ENCODE data around the gene KIF1B.

Gene KIF1B

DNA sequence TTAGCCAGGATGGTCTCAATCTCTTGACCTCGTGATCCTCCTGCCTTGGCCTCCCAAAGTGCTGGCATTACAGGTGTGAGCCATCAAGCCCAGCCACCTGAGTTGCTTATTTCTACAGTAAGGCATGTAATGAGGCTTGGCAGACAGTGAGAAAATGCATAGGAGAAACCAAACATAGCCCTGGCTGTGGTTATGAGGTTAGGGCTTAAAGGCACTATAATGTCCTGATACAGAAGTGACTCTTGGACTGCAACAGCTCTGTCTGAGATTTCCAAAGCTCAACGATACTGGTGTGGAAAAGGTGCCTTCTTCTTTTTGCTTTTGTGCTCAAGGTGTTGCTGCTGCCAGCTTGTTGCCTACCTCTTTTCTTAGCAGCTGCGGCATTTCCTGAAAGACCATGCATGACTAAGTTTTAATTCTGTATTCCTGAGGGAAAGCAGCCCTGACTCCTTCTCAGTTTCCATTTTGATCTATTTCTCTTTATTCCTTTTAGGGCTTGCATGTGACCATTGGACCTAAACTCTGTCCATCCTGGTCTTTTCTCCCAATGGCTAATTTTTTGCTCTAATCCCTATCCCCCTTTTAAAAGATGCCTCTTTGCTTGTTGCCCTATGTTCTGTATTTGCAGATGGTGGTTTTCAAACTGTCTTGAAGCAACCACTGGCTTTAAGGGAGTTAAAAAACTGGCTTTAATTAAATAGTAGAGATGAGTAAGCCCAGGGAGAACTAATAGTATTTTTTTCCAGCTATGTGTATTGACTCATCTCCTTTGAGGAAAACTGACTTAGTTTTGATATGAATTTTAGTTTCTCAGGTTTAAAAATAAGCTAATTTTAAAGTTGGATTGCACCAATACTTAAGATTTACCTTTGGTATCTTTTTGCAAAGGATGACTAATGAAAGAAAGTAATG, 70.3 kb downstream of the KIF1B start:
- no peak for DNase-seq

- DNase-seq = peak in 2 of 58 donors; percentile 2 to 30
These were observed 73.1 kb downstream of the KIF1B start for GRCh38 chr1:10283318-10283984.

- DNase-seq = no peak
These were observed 75.9 kb downstream of the KIF1B start for GRCh38 chr1:10286244-10286643.

GRCh38 chr1:10287023-10287645, 76.8 kb downstream of the KIF1B start:
- DNase-seq = no peak

DNA sequence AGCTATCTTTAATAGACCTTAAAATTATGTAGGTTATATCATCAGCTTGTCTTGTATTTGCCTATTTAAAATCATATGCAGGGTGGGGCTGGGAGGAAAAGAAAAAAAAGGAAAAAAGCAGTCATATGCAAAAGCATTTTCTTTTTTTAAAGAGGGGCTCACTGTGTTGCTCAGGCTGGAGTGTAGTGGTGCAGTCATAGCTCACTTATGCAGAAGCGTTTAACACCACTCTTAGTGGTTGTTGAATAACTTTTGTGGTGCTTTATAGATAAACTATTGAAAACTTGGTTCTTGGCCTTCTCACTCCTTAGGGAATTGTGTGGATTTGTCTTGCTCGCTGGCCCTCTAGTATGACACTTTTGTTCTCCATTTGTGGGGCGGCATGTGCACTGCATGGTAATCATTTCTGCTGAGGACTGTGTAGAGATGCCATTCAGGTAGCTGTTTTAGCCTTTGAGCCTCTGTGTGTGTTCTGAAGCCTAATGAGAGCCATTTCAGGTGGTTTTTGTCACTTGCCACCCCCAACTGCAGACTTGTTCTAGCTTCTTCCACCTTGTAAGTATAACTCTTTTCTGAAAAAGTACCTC, 77.8 kb downstream of the KIF1B start:
- DNase-seq = peak in 3 of 58 donors; percentile 16 to 23 (median 17)

GRCh38 chr1:10291705-10292104, 81.3 kb downstream of the KIF1B start:
- no peak for DNase-seq

DNA sequence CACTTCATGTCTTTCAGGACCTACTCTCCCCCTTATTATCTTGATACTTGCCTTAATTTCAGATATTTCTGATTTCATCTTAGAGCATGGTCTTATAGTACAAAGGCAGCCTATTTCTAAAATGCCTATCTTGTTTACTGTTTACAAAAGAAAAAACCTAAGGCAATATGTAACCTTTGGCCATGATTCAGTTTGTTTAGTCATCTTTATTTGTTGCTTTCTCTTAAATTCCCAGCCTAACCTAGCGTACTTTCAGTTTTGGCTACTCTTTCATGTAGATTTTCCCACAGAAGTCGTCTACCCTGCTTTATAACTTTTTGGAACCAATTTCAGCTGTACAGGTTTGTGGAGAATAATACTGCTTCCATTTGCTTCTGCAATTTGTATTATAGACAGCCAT, 81.8 kb downstream of the KIF1B start:
- no peak for DNase-seq

DNA sequence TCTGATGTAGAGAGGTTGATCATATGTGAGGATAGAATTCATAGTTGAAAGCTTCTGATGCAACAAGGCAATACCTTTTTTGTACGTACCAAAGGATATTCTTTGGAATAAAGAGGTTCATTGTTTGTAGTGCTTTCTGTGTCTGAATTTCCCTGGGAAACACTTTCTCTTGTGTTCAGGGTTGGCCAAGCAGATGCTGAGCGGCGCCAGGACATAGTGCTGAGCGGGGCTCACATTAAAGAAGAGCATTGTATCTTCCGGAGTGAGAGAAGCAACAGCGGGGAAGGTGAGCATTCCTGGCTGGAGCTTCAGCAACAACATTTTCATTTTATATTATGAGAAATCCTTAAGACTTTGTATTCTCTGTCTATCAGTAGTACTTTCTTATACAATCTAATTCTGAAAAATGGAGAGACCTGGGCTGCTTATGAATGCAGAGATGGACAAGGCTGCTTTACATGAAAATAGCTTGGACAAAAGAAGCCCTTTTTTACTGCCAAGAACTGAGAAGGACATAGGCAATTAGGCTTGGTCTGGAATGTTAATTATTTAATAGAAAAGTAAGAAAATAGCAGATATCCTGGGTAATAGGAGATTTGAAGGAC, 85.2 kb downstream of the KIF1B start:
- DNase-seq = peak in 48 of 58 donors; percentile 15 to 89 (median 51)

GRCh38 chr1:10299151-10299550, 88.8 kb downstream of the KIF1B start:
- DNase-seq = peak in 1 of 58 donors; percentile 7

DNA sequence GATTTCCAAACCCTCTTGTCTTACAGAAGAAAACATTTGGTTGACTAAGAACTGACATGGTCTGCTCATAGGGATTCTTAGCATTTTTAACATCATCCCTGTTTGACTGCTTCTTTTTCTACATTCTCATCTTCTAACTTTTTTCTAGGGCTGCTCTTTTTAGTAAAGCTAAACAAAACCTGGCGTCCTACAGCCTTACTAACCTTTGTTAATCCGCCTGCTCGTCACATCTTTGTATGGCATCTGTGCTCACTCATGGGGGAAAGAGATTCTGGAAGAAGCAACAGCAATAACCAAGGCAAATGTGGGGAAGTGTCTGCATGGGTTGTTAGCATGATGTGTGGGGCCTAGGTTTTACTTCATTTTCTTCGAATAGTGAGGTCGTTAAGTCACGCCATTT, 92.0 kb downstream of the KIF1B start:
- no peak for DNase-seq

- DNase-seq = no peak
These were observed 93.9 kb downstream of the KIF1B start for GRCh38 chr1:10304295-10304694.

DNA sequence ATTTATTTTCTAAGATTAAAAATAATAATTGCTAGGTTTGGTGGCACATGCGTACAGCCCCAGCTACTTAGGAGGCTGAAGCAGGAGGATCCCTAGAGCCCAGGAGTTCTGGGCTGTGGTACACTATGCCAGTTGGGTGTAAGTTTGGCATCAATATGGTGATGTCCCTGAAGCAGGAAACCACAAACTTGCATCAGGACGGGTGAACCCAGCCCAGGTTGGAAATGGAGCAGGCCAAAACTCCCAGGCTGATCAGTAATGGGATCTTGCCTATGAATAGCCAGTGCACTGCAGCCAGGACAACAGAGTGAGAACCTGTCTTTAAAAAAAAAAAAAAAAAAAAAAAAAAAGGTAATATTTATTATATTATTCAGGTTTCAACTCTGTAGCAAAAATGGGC, 96.1 kb downstream of the KIF1B start:
- DNase-seq = no peak

DNA sequence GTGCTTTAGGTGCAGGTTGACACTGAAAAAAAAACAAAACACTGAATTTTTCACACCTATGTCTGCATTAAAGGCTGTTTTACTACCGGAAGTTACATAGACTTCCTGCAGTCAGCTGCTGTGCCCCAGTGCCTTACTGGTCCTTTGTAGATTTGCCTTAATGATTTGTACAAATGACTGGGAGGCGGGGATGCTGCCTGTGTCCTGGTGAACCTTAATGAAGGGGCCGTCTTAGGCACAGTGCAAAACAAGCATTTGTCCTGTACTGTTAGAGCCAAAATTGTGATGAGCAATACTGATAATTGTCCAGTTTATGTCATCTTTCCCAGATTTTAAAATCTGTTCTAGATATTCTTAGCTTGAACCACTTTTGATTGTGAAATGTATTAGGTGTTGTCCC, 97.6 kb downstream of the KIF1B start:
- no peak for DNase-seq

- DNase-seq = no peak
These were observed 99.1 kb downstream of the KIF1B start for GRCh38 chr1:10309243-10310011.

DNA sequence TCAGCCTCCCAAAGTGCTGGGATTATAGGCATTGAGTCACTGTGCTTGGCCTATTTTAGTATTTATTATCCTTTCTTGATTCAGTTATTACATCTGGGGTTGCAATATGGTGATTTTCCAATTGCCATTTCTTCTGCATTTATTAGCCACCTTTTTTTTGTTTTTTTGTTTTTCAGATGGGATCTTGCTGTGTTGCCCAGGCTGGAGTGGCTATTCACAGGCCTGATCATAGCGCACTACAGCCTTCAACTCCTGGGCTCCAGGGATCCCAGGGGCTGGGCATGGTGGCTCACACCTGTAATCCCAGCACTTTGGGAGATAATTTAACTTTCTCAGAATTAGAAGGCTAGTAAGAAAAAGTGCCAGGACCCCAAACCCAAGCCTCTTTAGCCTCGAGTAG, 106.4 kb downstream of the KIF1B start:
- no peak for DNase-seq

GRCh38 chr1:10319750-10320149, 109.4 kb downstream of the KIF1B start:
- DNase-seq = no peak

DNA sequence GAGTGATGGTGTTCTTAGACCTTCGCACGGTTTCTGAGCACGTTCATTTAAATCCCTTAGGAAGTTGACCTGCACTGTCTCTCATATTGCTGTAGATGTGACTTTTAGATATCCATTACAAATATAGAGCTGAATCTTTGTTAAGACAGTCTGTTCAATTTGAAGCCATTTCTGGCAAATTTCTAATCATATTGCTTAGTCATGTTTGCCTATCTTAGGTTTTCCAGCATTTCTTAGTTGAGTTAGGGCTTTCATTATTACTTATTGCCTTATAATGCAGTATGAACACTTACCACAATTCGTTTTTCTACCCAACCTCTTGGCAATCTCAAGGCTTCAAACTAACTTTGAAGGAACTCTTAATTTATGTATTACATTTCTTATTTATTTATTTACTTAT, 110.0 kb downstream of the KIF1B start:
- no peak for DNase-seq

DNA sequence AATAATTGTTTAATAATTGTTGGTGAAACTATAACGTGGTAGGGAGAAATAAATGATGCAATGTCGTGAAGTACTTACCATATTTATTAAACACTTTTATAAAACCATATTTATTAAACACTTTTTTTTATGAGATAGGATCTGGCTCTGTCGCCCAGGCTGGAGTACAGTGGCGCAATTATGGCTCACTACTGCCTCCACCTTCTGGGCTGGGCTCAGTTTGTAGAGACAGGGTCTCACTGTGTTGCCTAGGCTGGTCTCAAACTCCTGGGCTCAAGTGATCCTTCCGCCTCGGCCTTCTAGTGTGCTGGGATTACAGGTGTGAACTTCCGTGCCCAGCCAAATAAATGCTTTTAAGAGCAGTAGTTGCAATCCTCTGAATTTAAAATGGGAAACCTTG, 112.5 kb downstream of the KIF1B start:
- no peak for DNase-seq

DNA sequence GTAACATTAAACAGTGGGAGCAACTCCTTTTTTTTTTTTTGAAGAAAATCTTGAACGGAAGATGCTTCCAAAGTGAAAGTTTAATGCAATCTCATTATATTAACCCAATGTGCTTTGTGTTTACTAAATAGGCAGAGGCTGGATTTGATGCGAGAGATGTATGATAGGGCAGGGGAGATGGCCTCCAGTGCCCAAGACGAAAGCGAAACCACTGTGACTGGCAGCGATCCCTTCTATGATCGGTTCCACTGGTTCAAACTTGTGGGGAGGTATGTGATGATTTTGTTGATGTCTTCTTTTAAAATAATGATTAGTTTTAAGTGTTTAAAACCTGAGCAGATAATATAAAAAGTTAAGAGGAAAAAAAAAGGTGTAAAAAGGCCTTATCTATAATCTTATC, 114.3 kb downstream of the KIF1B start:
- DNase-seq = no peak

DNA sequence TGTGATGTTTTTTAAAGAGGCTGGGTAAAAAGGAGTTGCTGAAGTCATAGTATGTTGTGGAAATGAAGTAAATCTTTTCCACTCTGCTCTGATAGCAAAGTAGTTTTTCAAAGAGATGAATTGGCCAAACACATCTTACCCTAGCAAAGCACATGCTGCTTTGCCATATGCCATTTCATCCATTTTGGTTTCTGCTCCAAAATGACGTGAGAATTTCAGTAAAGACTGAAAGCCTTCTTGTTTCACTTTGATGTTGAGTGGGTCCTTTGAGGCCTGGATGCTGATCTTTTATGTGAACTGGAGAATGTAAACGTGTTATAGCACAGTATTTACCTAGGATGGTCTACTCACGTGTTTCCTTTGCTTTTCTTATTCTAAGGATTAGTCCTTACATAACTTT, 115.2 kb downstream of the KIF1B start:
- DNase-seq = no peak

DNA sequence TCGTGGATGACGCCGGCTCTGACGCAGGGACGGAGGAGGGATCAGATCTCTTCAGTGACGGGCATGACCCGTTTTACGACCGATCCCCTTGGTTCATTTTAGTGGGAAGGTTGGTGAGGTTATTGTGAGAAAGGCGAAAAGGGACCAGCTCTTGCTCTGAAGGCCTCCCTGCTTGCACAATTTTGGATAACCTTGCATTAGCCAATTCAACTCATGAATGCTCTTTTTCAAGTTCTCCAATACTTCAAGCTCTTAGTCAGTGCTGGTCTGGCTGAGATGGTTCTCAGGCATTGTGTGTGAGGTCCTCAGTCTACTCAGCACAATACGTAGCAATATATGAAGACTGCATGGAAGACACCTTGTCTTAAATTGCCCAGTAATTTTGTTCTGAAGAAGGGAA, 115.9 kb downstream of the KIF1B start:
- DNase-seq = no peak

Measured in anterior cingulate cortex (tissue), 58 donors.